AG04449 (cell line): ENCODE data around the gene PRKCG.
"Not testable (repeated sequence)": the region's sequence is repeated elsewhere in the genome, so short reads cannot be mapped to it uniquely, and the experiment has no call there.

Source experiments
- CTCF ChIA-PET: fragments of 350-600 bp; formaldehyde crosslinking; extraction: SDS; loops from one replicate; lab custom pipeline; 2021; ENCODE audit warnings: antibody characterized with exemption; lab: Yijun Ruan, JAX
- POLR2A ChIA-PET: fragments of 400-600, 350-600 bp; formaldehyde crosslinking; extraction: SDS; loops from one replicate; lab custom pipeline; 2020; ENCODE audit warnings: antibody characterized with exemption, inconsistent platforms; lab: Yijun Ruan, JAX
- DNase-seq: peaks from one replicate; pipeline ENCODE4 v3.0.0-alpha.2; 2010; ENCODE audit warnings: low read depth, low spot score
- H3K4me3 ChIP-seq: 2 replicates; pipeline ENCODE4 v1.5.1; 2011; ENCODE audit warnings: low read depth, mild to moderate bottlenecking, control low read depth, low read length
- CTCF ChIP-seq: IDR thresholded peaks from one replicate; pipeline ENCODE4 v1.5.1; 2011; ENCODE audit warnings: mild to moderate bottlenecking, moderate library complexity, low read length, control low read depth, inconsistent platforms; ENCODE audit not compliant: insufficient read depth; ENCODE audit errors: missing control alignments

The PRKCG gene

GRCh38 chr19:53881482-53882390, at the start of gene PRKCG:
PRKCG (plus strand) TSS chr19:53882197; CDS start chr19:53882495, 298 bp downstream.
- ChIA-PET POLR2A (no interaction called here), CTCF (interaction anchor here (0.8 to 1.6 kb wide), 4 partner anchors 15 to 111 kb away, joined by 3 to 4 read pairs (median 4); no protein-coding TSS in a partner anchor)
- DNase-seq = no peak
- H3K4me3 ChIP-seq = peak within 1 kb of the TSS; percentile 46
- peak; percentile 54 for TF ChIP-seq CTCF

- DNase-seq, CTCF ChIA-PET, H3K4me3 ChIP-seq, POLR2A ChIA-PET: not testable (repeated sequence)
These were observed 49.1 kb upstream of the PRKCG start for GRCh38 chr19:53832861-53833260.

GRCh38 chr19:53838446-53838845, 43.6 kb upstream of the PRKCG start:
- H3K4me3 ChIP-seq, POLR2A ChIA-PET, DNase-seq: not testable (repeated sequence)
- CTCF ChIA-PET = interaction anchor here (0.7 kb wide), 1 partner anchor 184 kb away, joined by 3 read pairs; no protein-coding TSS in a partner anchor

- H3K4me3 ChIP-seq, DNase-seq: not testable (repeated sequence)
- POLR2A ChIA-PET = interaction anchor here (0.9 kb wide), 1 partner anchor 27 kb away, joined by 3 read pairs; the partner anchor contains the start of gene MYADM
- CTCF ChIA-PET = interaction anchor here (0.7 to 3.8 kb wide), 3 partner anchors 183 to 414 kb away, joined by 4 to 31 read pairs (median 11); no protein-coding TSS in a partner anchor
These were observed 41.8 kb upstream of the PRKCG start for GRCh38 chr19:53840241-53840640.

- peak; percentile 41 for DNase-seq
- CTCF ChIA-PET = interaction anchor here (0.7 to 3.8 kb wide), 6 partner anchors 10 to 413 kb away, joined by 3 to 31 read pairs (median 6); no protein-coding TSS in a partner anchor
- not testable (repeated sequence) for H3K4me3 ChIP-seq
- POLR2A ChIA-PET = interaction anchor here (0.7 to 0.9 kb wide), 2 partner anchors 26 to 183 kb away, joined by 3 to 5 read pairs; partner anchors contain the start of gene MYADM
These were observed 41.1 kb upstream of the PRKCG start for GRCh38 chr19:53840914-53841313.

GRCh38 chr19:53844849-53845246, 37.1 kb upstream of the PRKCG start:
- H3K4me3 ChIP-seq = no peak overlapping the region
- TF ChIP-seq CTCF = no peak
- no peak for DNase-seq
- ChIA-PET CTCF (no interaction called here), POLR2A (no interaction called here)

- DNase-seq = no peak
- TF ChIP-seq CTCF = no peak
- POLR2A ChIA-PET = interaction anchor here (1.9 kb wide), 1 partner anchor 20 kb away, joined by 8 read pairs; the partner anchor contains the start of gene MYADM
- CTCF ChIA-PET = interaction anchor here (1.8 kb wide), 1 partner anchor 12 kb away, joined by 6 read pairs; no protein-coding TSS in a partner anchor
- H3K4me3 ChIP-seq = no peak overlapping the region
These were observed 34.4 kb upstream of the PRKCG start for GRCh38 chr19:53847555-53847954.

GRCh38 chr19:53849237-53849676, 32.7 kb upstream of the PRKCG start:
- peak overlapping the region; percentile 21; the same call in 1 of the 2 replicates for H3K4me3 ChIP-seq
- no peak for DNase-seq
- POLR2A ChIA-PET = interaction anchor here (1.9 kb wide), 1 partner anchor 19 kb away, joined by 8 read pairs; the partner anchor contains the start of gene MYADM
- CTCF ChIA-PET = interaction anchor here (0.6 to 2.0 kb wide), 10 partner anchors 11 to 653 kb away, joined by 3 to 10 read pairs (median 4); no protein-coding TSS in a partner anchor
- no peak for TF ChIP-seq CTCF
